ENCODE results near the gene KCTD2. TPM values are rescaled to one million over a fixed set of nuclear protein-coding genes. Genes with fewer than 3 reads are reported as not detected.

KCTD2 gene
- total and polyA plus RNA-seq, 2 of the 13 experiments (the other 11 are each of a cell fraction or from before 2014, with no cell fraction given), result 28.3 to 32.6 TPM

- TF ChIP-seq ZHX1 (CRISPR knock-in tag; IDR thresholded peaks at IDR 0.05; ENCODE audit: low read depth) (peak; percentile 86; the same call in 1 of the 2 replicates), ZMYM3 (CRISPR knock-in tag; IDR thresholded peaks at IDR 0.05) (peak; percentile 68; the same call in 1 of the 2 replicates), ZNF503 (CRISPR knock-in tag; IDR thresholded peaks at IDR 0.05) (peak; percentile 79; the same call in 1 of the 2 replicates), ZNF335 (CRISPR knock-in tag; IDR thresholded peaks at IDR 0.05) (peak; percentile 70; the same call in 1 of the 2 replicates), FOXK2 (IDR thresholded peaks at IDR 0.05) (no peak), ZNF383 (CRISPR knock-in tag; IDR thresholded peaks at IDR 0.05; ENCODE audit: borderline replicate concordance) (0 out of 2 replicates have a peak, but pooled peaks have one; percentile 75), IRX3 (CRISPR knock-in tag; IDR thresholded peaks at IDR 0.05; ENCODE audit: borderline replicate concordance, low read depth) (no peak), ZNF770 (CRISPR knock-in tag; IDR thresholded peaks at IDR 0.05) (peak; percentile 75), ZFP82 (CRISPR knock-in tag; IDR thresholded peaks at IDR 0.05; ENCODE audit: borderline replicate concordance) (no peak), RXRB (CRISPR knock-in tag; IDR thresholded peaks at IDR 0.05; ENCODE audit: borderline replicate concordance) (peak; percentile 66; the same call in 1 of the 2 replicates), ZKSCAN1 (IDR thresholded peaks at IDR 0.05; ENCODE audit: low read length) (no peak), ELF4 (CRISPR knock-in tag; IDR thresholded peaks at IDR 0.05; ENCODE audit: borderline replicate concordance) (no peak), ZNF577 (CRISPR knock-in tag; IDR thresholded peaks at IDR 0.05; ENCODE audit: borderline replicate concordance, low read depth) (no peak), ATF2 (CRISPR knock-in tag; IDR thresholded peaks at IDR 0.05) (peak; percentile 68)
- TF ChIP-seq, protein P1, sequence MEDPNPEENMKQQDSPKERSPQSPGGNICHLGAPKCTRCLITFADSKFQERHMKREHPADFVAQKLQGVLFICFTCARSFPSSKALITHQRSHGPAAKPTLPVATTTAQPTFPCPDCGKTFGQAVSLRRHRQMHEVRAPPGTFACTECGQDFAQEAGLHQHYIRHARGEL (CRISPR knock-in tag; IDR thresholded peaks at IDR 0.05), result 0 out of 2 replicates have a peak, but pooled peaks have one; percentile 35
Measured at GRCh38 chr17:75090871-75091854, 44.1 kb downstream of the KCTD2 start (continued).

All from HepG2 (cell line).